IPS-NIHi7 (cell line): ENCODE data around the gene CNTN2.

ENCODE experiments used
- DNase-seq: peaks from one replicate; pipeline ENCODE4 v3.0.0; 2012; ENCODE audit warnings: mixed read lengths; ENCODE audit errors: extremely low spot score

CNTN2 gene

GRCh38 chr1:205121660-205122488 lies 78.9 kb downstream of the CNTN2 start, which contains the start of gene RBBP5:
Gene RBBP5, minus strand, starts transcription at chr1:205121978. Its CDS starts 105 bp downstream, at chr1:205121873.
- peak; percentile 94 for DNase-seq

DNA sequence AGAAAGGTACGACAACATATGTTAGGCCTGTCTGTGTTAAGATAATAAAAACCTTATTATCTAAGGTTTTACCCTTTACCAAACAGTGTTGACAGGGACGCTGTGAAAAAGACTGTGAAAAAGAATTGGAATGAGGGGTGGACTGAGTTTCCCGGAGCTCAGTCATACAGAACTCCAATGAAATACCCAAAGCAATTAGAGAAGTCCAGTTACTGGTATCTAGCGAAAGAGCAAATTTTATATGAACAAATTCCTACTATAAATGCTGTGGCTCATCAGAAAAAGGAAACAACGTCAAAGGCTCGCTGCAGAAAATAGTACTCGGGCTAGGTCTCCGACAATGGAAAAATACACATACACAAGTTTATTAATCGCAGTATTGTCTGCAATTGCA lies 79.5 kb downstream of the CNTN2 start:
- DNase-seq = no peak

GRCh38 chr1:205124726-205125125 lies 81.7 kb downstream of the CNTN2 start:
- no peak for DNase-seq

GRCh38 chr1:205127646-205128045 lies 84.6 kb downstream of the CNTN2 start:
- DNase-seq = no peak
